Measurements from ENCODE around the gene ZFYVE1. TPM values are rescaled to one million over a fixed set of nuclear protein-coding genes. Genes with fewer than 3 reads are reported as not detected.

Gene ZFYVE1
- total RNA-seq, 4 donors from 2014 or later: 7.1 to 21.7 (median 17.5) TPM

DNA sequence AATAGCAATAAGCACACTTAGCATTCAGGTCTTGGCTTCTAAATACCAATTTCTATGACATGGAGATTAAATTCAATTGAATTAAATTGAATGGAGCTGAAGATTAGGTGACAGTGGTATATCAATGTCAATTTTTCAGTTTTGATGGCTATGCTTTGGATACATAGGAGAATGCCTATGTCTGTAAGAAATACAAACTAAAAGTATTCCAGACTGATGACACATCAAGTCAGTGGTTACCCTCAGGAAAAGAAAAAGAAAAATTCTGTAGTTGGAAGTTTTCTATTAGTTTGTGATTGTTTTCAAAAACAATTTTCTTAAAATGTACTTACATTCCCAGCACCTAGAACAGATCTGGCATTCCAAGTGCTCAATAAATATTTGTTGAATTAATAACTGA, 105.5 kb downstream of the ZFYVE1 start:
- no peaks in the 10 kb centered on the region for H3K9me3 ChIP-seq
- peaks cover 0 to 6% (median 2%) of the 10 kb centered on the region in 4 donors for H3K4me1 ChIP-seq
- in situ Hi-C loops (cut with MboI; ENCODE audit: low pct_ligation_motif_present in 1 of 4, low pct_unique_long_range_greater_than_20kb in 1 of 4, low sequenced_read_pairs in 3 of 4) (no loop called here), intact Hi-C loops (cut with DNase I; ENCODE audit: low total_unique reads) (no loop called here)
- TF ChIP-seq POLR2AphosphoS5 (IDR thresholded peaks at IDR 0.05): no peak
- TF ChIP-seq CTCF (IDR thresholded peaks at IDR 0.05): no peak
- TF ChIP-seq POLR2A (IDR thresholded peaks at IDR 0.05): no peak
- TF ChIP-seq EP300 (IDR thresholded peaks at IDR 0.05; ENCODE audit: low read depth): no peak
- H3K27me3 ChIP-seq: peaks cover 10% of the 10 kb centered on the region
- no peak overlapping the region for H3K27ac ChIP-seq
- no peak for DNase-seq
- H3K4me3 ChIP-seq: no peak overlapping the region
- H3K36me3 ChIP-seq: no peaks in the 10 kb centered on the region

DNA sequence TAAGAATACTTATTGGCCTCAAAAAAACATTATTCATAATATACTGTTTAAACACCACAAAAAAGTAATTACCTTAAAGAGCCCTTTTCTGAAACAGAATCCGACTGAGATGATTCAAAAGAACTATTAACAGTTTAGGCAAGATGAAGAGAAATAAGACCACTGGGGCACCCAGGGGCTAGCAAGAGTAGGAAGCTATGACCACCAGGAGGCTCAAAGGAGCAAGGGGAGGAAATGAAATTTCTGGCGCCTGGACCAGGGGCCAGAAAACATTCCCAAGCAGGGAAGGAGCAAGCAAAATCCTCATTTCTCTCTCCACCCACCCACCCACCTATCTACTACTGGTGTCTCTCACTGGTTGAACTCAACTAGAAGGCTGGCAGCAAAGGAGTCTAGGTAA, 106.9 kb downstream of the ZFYVE1 start:
- Histone ChIP-seq H3K4me3 (no peak overlapping the region), H3K27me3 (peaks cover 10% of the 10 kb centered on the region), H3K4me1 (no peaks in the 10 kb centered on the region), H3K27ac (no peak overlapping the region), H3K36me3 (no peaks in the 10 kb centered on the region), H3K9me3 (no peaks in the 10 kb centered on the region)
- in situ Hi-C loops (cut with MboI; ENCODE audit: low pct_ligation_motif_present in 1 of 4, low pct_unique_long_range_greater_than_20kb in 1 of 4, low sequenced_read_pairs in 3 of 4) (no loop called here), intact Hi-C loops (cut with DNase I; ENCODE audit: low total_unique reads) (no loop called here)
- DNase-seq: no peak
- 46 to 86% methylated on average over 2 of the region's 2 CpGs for WGBS, 2 donors (ENCODE audit: low coverage in 1 of 2)
- TF ChIP-seq CTCF (IDR thresholded peaks at IDR 0.05) (no peak), POLR2AphosphoS5 (IDR thresholded peaks at IDR 0.05) (no peak), EP300 (IDR thresholded peaks at IDR 0.05; ENCODE audit: low read depth) (no peak), POLR2A (IDR thresholded peaks at IDR 0.05) (no peak)

Small RNA genes lying within 50 kb of the gene (small RNA-seq; reads per million reads assigned to genes)
- 0 reads per million in 4 donors for gene RN7SL586P

Other genes starting within 250 kb of the ZFYVE1 start
- gene DPF3, start 133.0 kb downstream of the ZFYVE1 start, total RNA-seq: 10 to 100 TPM in 2 of 4 donors, 1 to 10 TPM in 2; 7.1 to 23.5 (median 10.9) TPM
- 100 to 1,000 TPM in 1 of 4 donors, 10 to 100 TPM in 2, 1 to 10 TPM in 1; 7.9 to 211 (median 22.8) TPM for gene DCAF4, start 100.6 kb downstream of the ZFYVE1 start, total RNA-seq
- gene RBM25, start 31.4 kb upstream of the ZFYVE1 start, total RNA-seq: 100 to 1,000 TPM in 1 of 4 donors, 10 to 100 TPM in 3; 53.1 to 157 (median 96.4) TPM
- gene PSEN1, start 109.4 kb upstream of the ZFYVE1 start, total RNA-seq: 100 to 1,000 TPM; 101 to 221 (median 135) TPM
- 10 to 100 TPM in 2 of 4 donors, 1 to 10 TPM in 2; 3.0 to 15.7 (median 11.0) TPM for gene PAPLN, start 210.4 kb upstream of the ZFYVE1 start, total RNA-seq